Measurements from ENCODE around the gene GNE.
"Not testable (repeated sequence)": the region's sequence is repeated elsewhere in the genome, so short reads cannot be mapped to it uniquely, and the experiment has no call there.

The GNE gene

GRCh38 chr9:36282275-36282674, 24.0 kb upstream of the GNE start:
- H3K4me3 ChIP-seq (ENCODE audit: low read depth, low read length): no peak overlapping the region
- TF ChIP-seq CTCF (IDR thresholded peaks at IDR 0.05; ENCODE audit: borderline replicate concordance, insufficient read depth, low read depth, low read length): no peak

DNA sequence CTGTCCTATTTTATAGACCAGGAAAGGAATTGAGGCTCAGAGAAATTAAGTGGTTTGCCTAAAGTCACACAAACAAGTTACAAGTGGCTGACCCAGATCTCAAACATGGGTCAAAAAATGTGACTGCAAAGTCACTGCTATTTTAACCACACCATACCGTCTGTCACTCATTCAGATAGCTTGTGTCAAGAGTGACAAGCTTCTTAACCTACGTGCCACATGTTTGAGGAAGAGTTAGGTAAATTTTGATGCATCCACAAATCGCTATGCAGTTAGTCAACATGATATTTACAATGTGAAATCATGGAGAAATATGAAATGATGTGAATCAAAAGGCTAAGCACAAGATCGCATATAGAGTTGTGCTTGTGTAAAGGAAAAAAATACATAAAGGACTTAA, 22.7 kb upstream of the GNE start:
- TF ChIP-seq CTCF (IDR thresholded peaks at IDR 0.05; ENCODE audit: borderline replicate concordance, insufficient read depth, low read depth, low read length): no peak
- H3K4me3 ChIP-seq (ENCODE audit: low read depth, low read length): no peak overlapping the region

GRCh38 chr9:36278243-36278642, 20.0 kb upstream of the GNE start:
- TF ChIP-seq CTCF (IDR thresholded peaks at IDR 0.05; ENCODE audit: borderline replicate concordance, insufficient read depth, low read depth, low read length): no peak
- H3K4me3 ChIP-seq (ENCODE audit: low read depth, low read length): no peak overlapping the region

DNA sequence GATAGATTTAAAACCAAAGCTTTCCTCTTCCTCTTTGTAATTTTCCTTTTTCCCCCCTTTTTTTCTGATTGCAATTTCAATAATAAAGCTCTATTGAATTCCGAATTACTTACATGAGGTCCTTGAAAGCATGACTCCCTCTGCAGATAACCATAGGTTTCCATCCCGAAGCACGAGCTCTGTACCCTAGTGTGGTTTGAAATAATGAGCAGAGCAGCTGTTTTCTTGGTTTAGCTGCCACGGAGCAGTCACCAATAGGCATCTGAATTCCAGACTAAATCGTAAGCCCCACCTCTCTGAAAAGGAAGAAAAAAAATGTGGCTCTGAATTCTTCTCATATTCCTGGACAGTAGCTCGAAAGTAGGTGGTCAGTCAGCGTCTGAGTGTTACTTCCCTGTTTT, 18.5 kb upstream of the GNE start:
- no peak for TF ChIP-seq CTCF (IDR thresholded peaks at IDR 0.05; ENCODE audit: borderline replicate concordance, insufficient read depth, low read depth, low read length)
- no peak overlapping the region for H3K4me3 ChIP-seq (ENCODE audit: low read depth, low read length)

DNA sequence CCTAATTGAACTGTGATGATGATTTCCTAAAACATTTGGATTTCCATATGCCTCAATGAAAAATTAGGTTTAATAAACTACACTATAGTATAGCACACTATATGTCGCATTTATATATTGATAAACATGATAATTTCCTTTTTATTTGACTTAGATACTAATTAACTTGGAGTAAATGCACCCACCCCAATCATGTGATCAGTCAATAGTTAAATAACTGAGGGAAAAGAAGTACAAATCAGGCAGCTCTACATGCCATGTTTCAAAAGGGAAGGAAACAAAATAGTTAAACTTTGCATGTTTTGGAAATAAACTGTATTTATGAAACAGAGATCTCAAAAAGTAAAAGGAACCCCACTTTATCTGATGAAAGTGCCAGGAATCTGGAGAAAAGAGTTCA, 18.0 kb upstream of the GNE start:
- H3K4me3 ChIP-seq (ENCODE audit: low read depth, low read length): no peak overlapping the region
- TF ChIP-seq CTCF (IDR thresholded peaks at IDR 0.05; ENCODE audit: borderline replicate concordance, insufficient read depth, low read depth, low read length): no peak

DNA sequence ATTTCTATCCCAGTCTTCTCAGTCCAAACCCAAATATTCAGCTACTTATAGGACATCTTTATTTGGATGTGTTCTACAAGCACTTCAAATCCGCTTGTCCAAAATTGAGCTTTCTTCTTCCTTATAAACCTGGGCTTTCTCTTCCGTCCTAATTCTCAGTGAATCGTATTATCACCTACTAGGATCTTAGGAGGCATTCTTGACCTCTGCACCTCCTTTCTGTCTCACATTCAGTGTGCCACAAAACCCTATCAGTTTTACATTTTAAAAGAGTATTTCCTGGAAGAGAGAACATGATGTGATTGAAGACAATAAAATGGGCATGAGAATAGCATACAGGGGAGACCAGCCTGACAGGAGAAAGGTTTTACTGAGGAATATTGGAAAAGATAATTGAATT, 16.8 kb upstream of the GNE start:
- H3K4me3 ChIP-seq (ENCODE audit: low read depth, low read length): no peak overlapping the region

DNA sequence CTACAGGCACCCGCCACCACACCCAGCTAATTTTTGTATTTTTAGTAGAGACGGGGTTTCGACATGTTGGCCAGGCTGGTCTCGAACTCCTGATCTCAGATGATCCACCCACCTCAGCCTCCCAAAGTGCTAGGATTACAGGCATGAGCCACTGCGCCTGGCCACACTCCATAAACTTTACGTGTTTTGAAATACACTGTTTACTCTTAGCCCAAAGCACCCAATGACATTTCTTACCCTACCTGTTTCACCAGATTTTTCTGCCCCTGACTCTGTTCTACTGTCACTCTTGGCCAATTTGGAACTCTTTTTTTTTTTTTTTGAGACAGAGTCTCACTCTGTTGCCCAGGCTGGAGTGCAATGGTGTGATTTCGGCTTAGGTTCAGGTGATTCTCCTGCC, 15.1 kb upstream of the GNE start:
- H3K4me3 ChIP-seq (ENCODE audit: low read depth, low read length): not testable (repeated sequence)

More for the DNA sequence above, 16.8 kb upstream of the GNE start:
- TF ChIP-seq CTCF (IDR thresholded peaks at IDR 0.05; ENCODE audit: borderline replicate concordance, insufficient read depth, low read depth, low read length): no peak

DNA sequence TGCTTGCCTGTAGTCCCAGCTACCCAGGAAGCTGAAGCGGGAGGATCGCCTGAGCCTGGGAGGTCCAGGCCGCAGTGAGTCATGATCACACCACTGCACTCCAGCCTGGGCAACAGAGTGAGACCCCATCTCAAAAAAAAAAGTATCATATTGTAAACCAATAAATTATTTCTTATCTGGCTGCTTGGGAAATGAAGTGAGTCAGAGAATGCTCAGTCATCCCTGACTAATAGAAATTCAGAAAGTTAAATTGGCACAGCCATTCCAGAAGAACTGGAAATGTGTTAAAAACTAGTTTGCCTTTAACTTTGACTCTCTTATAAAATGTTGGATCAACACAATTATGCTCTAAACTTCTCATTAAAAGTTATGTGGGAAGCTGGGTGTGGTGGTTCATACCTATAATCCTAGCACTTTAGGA, 9.8 kb upstream of the GNE start:
- no peak overlapping the region for H3K4me3 ChIP-seq (ENCODE audit: low read depth, low read length)
- TF ChIP-seq CTCF (IDR thresholded peaks at IDR 0.05; ENCODE audit: borderline replicate concordance, insufficient read depth, low read depth, low read length): no peak

Measured in GM12875 (cell line).